ENCODE measurements around the gene TENM4. TPM values are rescaled to one million over a fixed set of nuclear protein-coding genes. Genes with fewer than 3 reads are reported as not detected.

TENM4 gene
- total and polyA plus RNA-seq, 10 of the 15 experiments (the other 5 are each of a cell fraction or from before 2014, with no cell fraction given) = 0.03 to 0.12 (median 0.06) TPM; not detected in 7

DNA sequence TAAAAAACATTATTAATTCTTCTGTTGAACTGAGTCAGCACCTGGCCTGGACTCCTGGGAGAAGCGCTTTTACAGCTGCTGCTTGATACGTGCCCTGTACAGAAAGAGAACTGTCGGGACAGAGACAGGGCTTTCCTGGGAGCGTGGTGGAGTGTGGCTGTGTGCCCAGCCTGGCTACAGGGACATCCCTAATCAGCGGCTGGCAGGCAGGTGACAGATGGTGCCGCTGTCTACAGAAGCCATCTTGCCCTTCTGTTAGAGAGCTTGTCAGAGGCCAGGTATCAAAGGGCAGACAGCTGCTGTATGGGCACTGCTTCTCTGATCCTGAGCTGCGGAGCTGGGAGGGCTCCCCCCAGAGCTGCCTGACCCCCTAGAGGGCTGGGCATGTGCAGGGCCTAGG, 361.8 kb downstream of the TENM4 start (continued):
- no peak for TF ChIP-seq TBL1XR1 (IDR thresholded peaks at IDR 0.05; ENCODE audit: low read depth, low read length)
- TF ChIP-seq ZSCAN29 (IDR thresholded peaks at IDR 0.05) = no peak
- TF ChIP-seq CHD1 (IDR thresholded peaks at IDR 0.05; ENCODE audit: low read depth, low read length) = no peak
- TF ChIP-seq, protein P1, sequence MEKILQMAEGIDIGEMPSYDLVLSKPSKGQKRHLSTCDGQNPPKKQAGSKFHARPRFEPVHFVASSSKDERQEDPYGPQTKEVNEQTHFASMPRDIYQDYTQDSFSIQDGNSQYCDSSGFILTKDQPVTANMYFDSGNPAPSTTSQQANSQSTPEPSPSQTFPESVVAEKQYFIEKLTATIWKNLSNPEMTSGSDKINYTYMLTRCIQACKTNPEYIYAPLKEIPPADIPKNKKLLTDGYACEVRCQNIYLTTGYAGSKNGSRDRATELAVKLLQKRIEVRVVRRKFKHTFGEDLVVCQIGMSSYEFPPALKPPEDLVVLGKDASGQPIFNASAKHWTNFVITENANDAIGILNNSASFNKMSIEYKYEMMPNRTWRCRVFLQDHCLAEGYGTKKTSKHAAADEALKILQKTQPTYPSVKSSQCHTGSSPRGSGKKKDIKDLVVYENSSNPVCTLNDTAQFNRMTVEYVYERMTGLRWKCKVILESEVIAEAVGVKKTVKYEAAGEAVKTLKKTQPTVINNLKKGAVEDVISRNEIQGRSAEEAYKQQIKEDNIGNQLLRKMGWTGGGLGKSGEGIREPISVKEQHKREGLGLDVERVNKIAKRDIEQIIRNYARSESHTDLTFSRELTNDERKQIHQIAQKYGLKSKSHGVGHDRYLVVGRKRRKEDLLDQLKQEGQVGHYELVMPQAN (conservative IDR thresholded peaks at IDR 0.05) = no peak
- TF ChIP-seq NR2C1 (IDR thresholded peaks at IDR 0.05) = no peak
- TF ChIP-seq RFX5 (IDR thresholded peaks at IDR 0.05; ENCODE audit: low read depth, low read length) = no peak
- TF ChIP-seq, protein P2, sequence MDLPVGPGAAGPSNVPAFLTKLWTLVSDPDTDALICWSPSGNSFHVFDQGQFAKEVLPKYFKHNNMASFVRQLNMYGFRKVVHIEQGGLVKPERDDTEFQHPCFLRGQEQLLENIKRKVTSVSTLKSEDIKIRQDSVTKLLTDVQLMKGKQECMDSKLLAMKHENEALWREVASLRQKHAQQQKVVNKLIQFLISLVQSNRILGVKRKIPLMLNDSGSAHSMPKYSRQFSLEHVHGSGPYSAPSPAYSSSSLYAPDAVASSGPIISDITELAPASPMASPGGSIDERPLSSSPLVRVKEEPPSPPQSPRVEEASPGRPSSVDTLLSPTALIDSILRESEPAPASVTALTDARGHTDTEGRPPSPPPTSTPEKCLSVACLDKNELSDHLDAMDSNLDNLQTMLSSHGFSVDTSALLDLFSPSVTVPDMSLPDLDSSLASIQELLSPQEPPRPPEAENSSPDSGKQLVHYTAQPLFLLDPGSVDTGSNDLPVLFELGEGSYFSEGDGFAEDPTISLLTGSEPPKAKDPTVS (IDR thresholded peaks at IDR 0.05; ENCODE audit: low read depth, low read length) = no peak
- TF ChIP-seq KAT2A (conservative IDR thresholded peaks at IDR 0.05; ENCODE audit: control insufficient read depth, low read depth, low read length) = no peak

DNA sequence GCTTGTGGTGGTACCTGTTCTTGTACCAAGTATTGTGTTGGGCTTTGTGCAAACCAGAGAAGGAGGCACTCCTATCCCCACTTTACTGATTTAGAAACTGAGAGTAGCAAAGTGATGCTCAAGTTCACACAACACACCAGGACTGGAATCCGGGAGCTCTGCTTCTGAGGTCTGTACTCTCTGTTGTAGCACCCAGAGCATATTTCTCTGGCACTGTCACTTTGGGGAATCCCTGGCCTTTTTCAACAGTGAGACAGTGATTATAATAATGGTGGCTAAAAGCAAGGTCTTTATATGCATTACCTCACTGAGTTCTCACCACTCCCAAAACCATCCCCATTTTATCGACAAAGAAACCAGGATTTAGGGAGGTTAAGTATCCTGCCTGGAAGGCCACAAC, 362.4 kb downstream of the TENM4 start:
- DNase-seq (ENCODE audit: low read depth, low spot score) (no peak), FAIRE-seq (no peak), ATAC-seq (peak; percentile 50)
- BruUV-seq (replicated peaks) = no TSS peak
- ChIA-PET RAD21 (ENCODE audit: unreplicated experiment) (no interaction called here), CTCF (interaction anchor here (0.7 to 1.4 kb wide), 2 partner anchors 21 kb away, joined by 5 to 6 read pairs; no protein-coding TSS in a partner anchor), SMC1A (ENCODE audit: uncharacterized antibody, unreplicated experiment) (no interaction called here), POLR2A (no interaction called here)
- in situ Hi-C loops (cut with MboI) = loop anchor here (10.0 kb wide), 1 partner anchor 434 kb away; no protein-coding TSS in a partner anchor
- H3K4me1 ChIP-seq (ENCODE audit: control insufficient read depth, insufficient read depth, low read length) = no peaks in the 10 kb centered on the region
- no peaks in the 10 kb centered on the region; the same call in 2 of the 3 replicates for H3K9me3 ChIP-seq (replicated peaks; ENCODE audit: control insufficient read depth, insufficient read depth, low read length)
- H3K9ac ChIP-seq (ENCODE audit: control insufficient read depth, insufficient read depth, low read length) = no peak overlapping the region
- no peaks in the 10 kb centered on the region for H3K79me2 ChIP-seq (ENCODE audit: control insufficient read depth, insufficient read depth, low read length)
- intact Hi-C loops (cut with micrococcal nuclease; ENCODE audit: unreplicated experiment) = loop anchor here (5.0 kb wide), 1 partner anchor 431 kb away; no protein-coding TSS in a partner anchor
- no peaks in the 10 kb centered on the region for H3K36me3 ChIP-seq (ENCODE audit: control insufficient read depth in 2 of 2, insufficient read depth in 2 of 2, low read length in 1 of 2)
- 19% methylated on average over 2 of the region's 2 CpGs for WGBS (ENCODE audit: insufficient coverage, insufficient replicate concordance, low lambda C conversion rate, missing lambda C conversion rate)
- H3K27ac ChIP-seq (ENCODE audit: control insufficient read depth, insufficient read depth) = no peak overlapping the region
- no peak overlapping the region for H2AFZ ChIP-seq (ENCODE audit: control insufficient read depth, low read depth, low read length)
- H4K20me1 ChIP-seq (ENCODE audit: control insufficient read depth, insufficient read depth) = no peaks in the 10 kb centered on the region
- TF ChIP-seq, protein P3, sequence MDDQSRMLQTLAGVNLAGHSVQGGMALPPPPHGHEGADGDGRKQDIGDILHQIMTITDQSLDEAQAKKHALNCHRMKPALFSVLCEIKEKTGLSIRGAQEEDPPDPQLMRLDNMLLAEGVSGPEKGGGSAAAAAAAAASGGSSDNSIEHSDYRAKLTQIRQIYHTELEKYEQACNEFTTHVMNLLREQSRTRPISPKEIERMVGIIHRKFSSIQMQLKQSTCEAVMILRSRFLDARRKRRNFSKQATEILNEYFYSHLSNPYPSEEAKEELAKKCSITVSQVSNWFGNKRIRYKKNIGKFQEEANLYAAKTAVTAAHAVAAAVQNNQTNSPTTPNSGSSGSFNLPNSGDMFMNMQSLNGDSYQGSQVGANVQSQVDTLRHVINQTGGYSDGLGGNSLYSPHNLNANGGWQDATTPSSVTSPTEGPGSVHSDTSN (IDR thresholded peaks at IDR 0.05; ENCODE audit: insufficient replicate concordance, low read depth, low read length) = no peak
- no peak for TF ChIP-seq MYC (IDR thresholded peaks at IDR 0.05; ENCODE audit: insufficient read depth, insufficient read length, insufficient replicate concordance, low read length, severe bottlenecking)
- no peak for TF ChIP-seq HCFC1 (IDR thresholded peaks at IDR 0.05; ENCODE audit: low read length)
- no peak overlapping the region for H3K4me2 ChIP-seq (ENCODE audit: control insufficient read depth, insufficient read depth)
- no peak overlapping the region for H3K4me3 ChIP-seq
- H3K27me3 ChIP-seq (replicated peaks in 1 of 2; ENCODE audit: control insufficient read depth in 2 of 2, insufficient read depth in 2 of 2, low read length in 1 of 2) = no peaks in the 10 kb centered on the region; a peak in 1 of 4 replicates
